Stomach (tissue), 9 donors: Measurements from ENCODE around the gene CRACR2A. TPM values are rescaled to one million over a fixed set of nuclear protein-coding genes. Genes with fewer than 3 reads are reported as not detected.
A peak's percentile ranks its signal among the peaks of the same experiment; 100 is the strongest.

Source experiments
- DNase-seq, 2 donors: peaks; one replicate each; pipeline versions ENCODE4 v3.0.0 to v3.0.0-alpha.2; 2013 to 2019
- H3K27ac ChIP-seq, 5 donors: fragments of 200-600 bp in 4 of 5; sonication (generic) in 4 of 5; one replicate each; pipeline ENCODE4 v1.5.1; 2013 to 2019; ENCODE audit warnings: mild to moderate bottlenecking in 1 of 5, moderate library complexity in 1 of 5
- H3K27me3 ChIP-seq, 3 donors: fragments of 200-600 bp; sonication (generic); one replicate each; pipeline ENCODE4 v1.5.1; 2017 to 2019; ENCODE audit warnings: mixed run types in 1 of 3
- H3K36me3 ChIP-seq, 4 donors: fragments of 200-600 bp; sonication (generic); 1 replicate in 3 of 4; 2 replicates in 1 of 4; pipeline ENCODE4 v1.5.1; 2016 to 2019
- H3K4me1 ChIP-seq, 4 donors: fragments of 200-600 bp; sonication (generic); one replicate each; pipeline ENCODE4 v1.5.1; 2016 to 2019
- H3K4me3 ChIP-seq, 4 donors: fragments of 200-600 bp; sonication (generic) in 3 of 4; one replicate each; pipeline ENCODE4 v1.5.1; 2016 to 2019; ENCODE audit warnings: mild to moderate bottlenecking in 1 of 4
- H3K9me3 ChIP-seq, 4 donors: fragments of 200-600 bp; sonication (generic); one replicate each; pipeline ENCODE4 v1.5.1; 2016 to 2019
- EP300 ChIP-seq: sonication (generic); formaldehyde crosslinking; IDR thresholded peaks from one replicate; pipeline ENCODE4 v1.6.1; 2017; ENCODE audit warnings: antibody characterized with exemption
- POLR2A ChIP-seq, 4 donors: fragments of 450-650 bp; IDR thresholded peaks; one replicate each; pipeline ENCODE4 v1.6.1; 2016; ENCODE audit warnings: antibody characterized with exemption in 4 of 4, control low read depth in 2 of 4, mild to moderate bottlenecking in 1 of 4, moderate library complexity in 1 of 4
- POLR2AphosphoS5 ChIP-seq, 3 donors: sonication (generic); formaldehyde crosslinking; IDR thresholded peaks; one replicate each; pipeline ENCODE4 v1.6.1; 2016; ENCODE audit warnings: antibody characterized with exemption in 3 of 3
- WGBS, 5 donors: extraction: QIAGEN DNeasy Blood & Tissue Kit in 3 of 5; methylation state at CpG; one replicate each; pipeline versions ENCODE4 v1.1.5 to v1.1.7; 2013 to 2018; 5-methylcytosine and 5-hydroxymethylcytosine counted together
- intact Hi-C: fragments of 100-400 bp; cut with DNase I; formaldehyde crosslinking; loops from one replicate; pipeline ENCODE4 v1.15.1; 2023; ENCODE audit warnings: low total_unique reads
- polyA plus RNA-seq, 3 donors: library from polyadenylated mRNA; stranded (reverse); fragments of 200-250 nt; gene quantifications; one replicate each; pipeline ENCODE4 v1.2.3, GENCODE V29; 2013
- total RNA-seq, 5 donors: library from RNA; depleted of rRNA; stranded (reverse); fragments of >200 nt; gene quantifications; one replicate each; pipeline versions ENCODE4 v1.1.0 to v1.2.3, GENCODE V29; 2014 to 2016
- TF ChIP-seq, protein P1 (sequence below), 7 experiments: fragments of 450-650 bp in 4 of 7; fragments of 200-600 bp in 3 of 7; sonication (generic) in 3 of 7; IDR thresholded peaks; one replicate each; pipeline ENCODE4 v1.5.1; 2016 to 2019; ENCODE audit warnings: antibody characterized with exemption in 7 of 7, control low read depth in 2 of 7, mild to moderate bottlenecking in 1 of 7
- donor health status: healthy with polysubstance abuse.
- donor health status: Bipolar disorder and iron deficiency.
- donor health status: healthy.

CRACR2A gene
- total and polyA plus RNA-seq, 8 donors, result 0.15 to 66.6 (median 3.1) TPM

DNA sequence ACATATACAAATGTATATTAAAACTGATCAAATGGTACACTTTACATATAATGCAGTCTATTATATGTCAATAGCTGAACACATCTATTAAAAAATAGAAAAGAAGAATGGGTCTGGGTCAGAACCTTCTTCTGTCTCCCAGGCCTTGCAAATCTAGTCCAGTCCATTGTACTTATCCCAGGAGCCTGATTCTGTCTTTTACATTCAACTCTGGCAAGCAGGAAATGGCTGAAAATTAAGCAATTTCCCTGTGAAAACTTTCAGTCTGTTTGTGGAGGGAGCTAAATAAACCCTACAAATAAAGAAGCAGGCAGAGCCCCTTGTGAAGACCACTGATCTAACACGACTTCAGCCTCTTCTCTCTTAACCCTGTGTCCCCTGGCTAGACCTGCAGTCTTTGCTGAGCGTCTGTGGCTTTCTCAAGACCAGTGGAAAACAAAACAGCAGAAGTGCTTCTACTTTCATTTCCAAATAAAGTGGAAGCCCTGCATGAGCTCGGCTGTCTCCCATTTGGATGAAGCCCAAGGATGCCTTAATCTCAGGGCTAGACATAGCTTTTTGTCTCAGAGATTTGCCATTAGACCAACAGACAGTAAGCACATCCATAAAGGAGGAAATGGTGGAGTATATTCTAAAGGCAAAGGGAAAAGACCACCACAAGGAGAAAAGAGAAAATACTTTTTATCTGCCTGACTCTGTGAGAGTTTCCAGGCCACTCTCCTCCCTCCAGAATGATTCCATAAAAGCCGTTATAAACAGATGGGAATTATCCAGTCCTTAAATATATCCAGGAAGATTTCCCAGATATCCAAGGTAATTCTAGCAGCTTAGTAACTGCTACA, 48.2 kb downstream of the CRACR2A start:
- intact Hi-C loops, result no loop called here
- DNase-seq, result peak in 1 of 2 donors; percentile 60
- Histone ChIP-seq H3K9me3 (peaks cover 0 to 6% (median 3%) of the 10 kb centered on the region in 4 donors), H3K4me1 (peaks cover 0 to 18% (median 3%) of the 10 kb centered on the region in 4 donors), H3K4me3 (no peak overlapping the region), H3K27me3 (no peaks in the 10 kb centered on the region), H3K27ac (peak overlapping the region in 4 of 5 donors; percentile 54 to 73 (median 64)), H3K36me3 (no peaks in the 10 kb centered on the region)
- TF ChIP-seq POLR2AphosphoS5 (IDR thresholded peaks at IDR 0.05) (no peak), EP300 (no peak), POLR2A (IDR thresholded peaks at IDR 0.05) (no peak)
- TF ChIP-seq, protein P1, sequence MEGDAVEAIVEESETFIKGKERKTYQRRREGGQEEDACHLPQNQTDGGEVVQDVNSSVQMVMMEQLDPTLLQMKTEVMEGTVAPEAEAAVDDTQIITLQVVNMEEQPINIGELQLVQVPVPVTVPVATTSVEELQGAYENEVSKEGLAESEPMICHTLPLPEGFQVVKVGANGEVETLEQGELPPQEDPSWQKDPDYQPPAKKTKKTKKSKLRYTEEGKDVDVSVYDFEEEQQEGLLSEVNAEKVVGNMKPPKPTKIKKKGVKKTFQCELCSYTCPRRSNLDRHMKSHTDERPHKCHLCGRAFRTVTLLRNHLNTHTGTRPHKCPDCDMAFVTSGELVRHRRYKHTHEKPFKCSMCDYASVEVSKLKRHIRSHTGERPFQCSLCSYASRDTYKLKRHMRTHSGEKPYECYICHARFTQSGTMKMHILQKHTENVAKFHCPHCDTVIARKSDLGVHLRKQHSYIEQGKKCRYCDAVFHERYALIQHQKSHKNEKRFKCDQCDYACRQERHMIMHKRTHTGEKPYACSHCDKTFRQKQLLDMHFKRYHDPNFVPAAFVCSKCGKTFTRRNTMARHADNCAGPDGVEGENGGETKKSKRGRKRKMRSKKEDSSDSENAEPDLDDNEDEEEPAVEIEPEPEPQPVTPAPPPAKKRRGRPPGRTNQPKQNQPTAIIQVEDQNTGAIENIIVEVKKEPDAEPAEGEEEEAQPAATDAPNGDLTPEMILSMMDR (IDR thresholded peaks at IDR 0.05), result no peak
- WGBS, 5 donors, result 31 to 52% (median 42%) methylated on average over 4 of the region's 4 CpGs

DNA sequence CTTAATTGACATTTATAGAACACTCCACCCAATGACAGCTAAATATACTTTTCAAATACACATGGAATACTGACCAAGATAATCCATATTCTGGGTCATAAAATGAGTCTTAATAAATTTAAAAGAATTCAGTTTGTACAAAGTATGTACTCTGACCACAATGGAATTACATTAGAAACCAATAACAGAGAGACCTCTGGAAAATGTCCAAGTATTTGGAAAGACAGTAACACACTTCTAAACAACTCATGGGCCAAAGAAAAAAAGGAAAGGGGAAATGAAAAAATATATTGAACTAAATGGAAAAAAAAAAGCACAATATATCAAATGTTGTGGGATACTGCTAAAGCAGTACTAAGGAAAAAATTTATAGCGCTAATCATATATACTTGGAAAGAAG, 52.0 kb downstream of the CRACR2A start:
- H3K36me3 ChIP-seq, result peaks cover 0 to 4% (median 0%) of the 10 kb centered on the region in 4 donors
- WGBS, 5 donors, result 91 to 100% (median 97%) methylated on average over 1 of the region's 1 CpG
- H3K4me1 ChIP-seq, result peaks cover 0 to 18% (median 3%) of the 10 kb centered on the region in 4 donors
- no peaks in the 10 kb centered on the region for H3K27me3 ChIP-seq
- no peak for TF ChIP-seq EP300
- TF ChIP-seq, protein P1 (IDR thresholded peaks at IDR 0.05), result no peak
- peaks cover 0 to 6% (median 3%) of the 10 kb centered on the region in 4 donors for H3K9me3 ChIP-seq
- DNase-seq, result no peak
- no peak overlapping the region for H3K27ac ChIP-seq
- intact Hi-C loops, result no loop called here
- H3K4me3 ChIP-seq, result no peak overlapping the region

DNA sequence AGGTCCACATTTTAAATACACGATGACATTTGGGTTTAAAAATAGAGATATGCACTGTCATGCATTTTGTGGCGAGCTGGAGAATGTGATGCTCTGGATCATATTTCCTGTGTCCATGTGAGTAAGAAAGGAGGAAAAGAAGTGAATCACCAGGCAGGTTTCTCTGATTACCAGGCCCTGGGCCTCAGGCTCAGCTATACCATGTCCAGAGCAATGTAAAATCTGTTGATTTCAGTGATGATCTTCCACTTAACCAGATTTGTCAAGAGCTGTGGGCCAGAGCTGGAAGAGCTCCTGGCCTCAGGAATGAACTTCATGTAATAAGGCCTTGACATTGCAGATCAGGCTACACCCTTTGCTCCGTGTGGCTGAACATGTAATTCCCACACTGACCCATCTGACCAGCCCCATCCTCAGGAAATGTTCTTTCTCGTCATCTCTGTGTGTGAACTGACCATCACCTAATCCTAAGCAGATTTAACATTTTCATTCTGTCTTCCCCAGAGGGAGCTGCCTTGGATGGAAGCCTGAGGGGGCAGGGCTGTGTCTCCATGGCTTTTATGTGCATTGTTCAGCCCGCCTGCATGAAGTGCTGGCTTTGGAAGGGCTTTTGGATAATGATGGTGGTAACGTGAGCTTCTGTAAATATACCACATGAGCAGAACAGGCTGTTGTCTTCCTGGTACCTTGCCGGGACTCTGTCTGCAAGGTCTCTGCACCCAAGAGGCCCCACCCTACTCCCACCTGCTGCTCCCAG, 54.5 kb downstream of the CRACR2A start:
- Histone ChIP-seq H3K27ac (no peak overlapping the region), H3K4me1 (no peaks in the 10 kb centered on the region), H3K27me3 (no peaks in the 10 kb centered on the region), H3K4me3 (no peak overlapping the region), H3K9me3 (peaks cover 0 to 6% (median 0%) of the 10 kb centered on the region in 4 donors), H3K36me3 (peaks cover 0 to 14% (median 4%) of the 10 kb centered on the region in 4 donors)
- no peak for TF ChIP-seq POLR2AphosphoS5 (IDR thresholded peaks at IDR 0.05)
- TF ChIP-seq, protein P1 (IDR thresholded peaks at IDR 0.05), result no peak
- TF ChIP-seq EP300, result no peak
- no peak for TF ChIP-seq POLR2A (IDR thresholded peaks at IDR 0.05)
- intact Hi-C loops, result no loop called here
- WGBS, 5 donors, result 58 to 73% (median 70%) methylated on average over 7 of the region's 7 CpGs
- peak in 1 of 2 donors; percentile 47 for DNase-seq

DNA sequence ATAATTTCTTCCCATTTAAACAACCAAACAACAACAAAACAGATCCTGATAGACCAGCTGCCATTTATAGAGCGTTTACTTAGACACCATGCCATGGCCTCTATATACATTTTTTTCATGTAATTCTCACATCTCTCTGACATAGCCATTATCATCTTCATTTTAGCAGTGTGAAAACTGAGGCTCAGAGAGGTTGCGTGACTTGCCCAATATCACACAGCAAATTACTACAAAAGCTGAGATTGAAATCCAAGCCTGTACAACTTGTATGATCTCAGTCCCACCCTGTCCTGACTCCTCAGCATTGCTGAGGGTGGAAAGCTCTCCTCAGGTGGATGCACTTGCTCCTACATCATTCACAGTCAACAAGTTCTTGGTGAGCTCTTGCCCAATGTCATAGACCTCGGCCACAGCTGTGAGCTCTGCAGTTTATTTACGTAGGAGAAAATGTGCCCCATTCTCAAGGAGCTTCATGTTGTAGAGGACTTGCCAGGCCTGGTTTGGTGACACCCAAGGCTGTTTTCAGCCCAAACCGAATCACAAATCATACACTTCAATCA, 55.5 kb downstream of the CRACR2A start:
- Histone ChIP-seq H3K4me1 (no peaks in the 10 kb centered on the region), H3K36me3 (peaks cover 0 to 14% (median 7%) of the 10 kb centered on the region in 4 donors), H3K27me3 (no peaks in the 10 kb centered on the region), H3K4me3 (no peak overlapping the region), H3K27ac (no peak overlapping the region), H3K9me3 (no peaks in the 10 kb centered on the region)
- 90 to 93% (median 91%) methylated on average over 5 of the region's 5 CpGs for WGBS, 5 donors
- no peak for TF ChIP-seq POLR2A (IDR thresholded peaks at IDR 0.05)
- TF ChIP-seq, protein P1 (IDR thresholded peaks at IDR 0.05), result no peak
- TF ChIP-seq POLR2AphosphoS5 (IDR thresholded peaks at IDR 0.05), result no peak
- TF ChIP-seq EP300, result no peak
- DNase-seq, result no peak
- intact Hi-C loops, result no loop called here
